Measurements from ENCODE around the gene TFF1.

GRCh38 chr21:42360317-42360716 is 6.0 kb downstream of the TFF1 start:
- TF ChIP-seq CTCF (IDR thresholded peaks at IDR 0.05; ENCODE audit: poor library complexity, severe bottlenecking) (no peak), REST (IDR thresholded peaks at IDR 0.05; ENCODE audit: borderline replicate concordance) (no peak), POLR2AphosphoS5 (IDR thresholded peaks at IDR 0.05) (no peak), EZH2 (IDR thresholded peaks at IDR 0.05; ENCODE audit: borderline replicate concordance, insufficient read depth, low read length, poor library complexity, severe bottlenecking) (no peak), RAD21 (conservative IDR thresholded peaks at IDR 0.05) (no peak), EP300 (conservative IDR thresholded peaks at IDR 0.05; ENCODE audit: poor library complexity, severe bottlenecking) (no peak), SMC3 (conservative IDR thresholded peaks at IDR 0.05; ENCODE audit: poor library complexity) (no peak)

All from neural cell (in vitro differentiated cells).